SK-N-SH treated with all-trans-retinoic acid at 6 μM for 48 hours (cell line): ENCODE data around the gene FZD1.

ENCODE experiments used
- TF ChIP-seq, protein P1 (sequence below): fragments of 250-450 bp; sonication (Bioruptor Pico); IDR thresholded peaks from 2 replicates; pipeline ENCODE4 v1.8.0; 2020; ENCODE audit warnings: mild to moderate bottlenecking, moderate library complexity, borderline replicate concordance
- TF ChIP-seq, protein P2 (sequence below): fragments of 250-450 bp; sonication (Bioruptor Pico); IDR thresholded peaks from 2 replicates; pipeline ENCODE4 v1.5.1; 2021; ENCODE audit warnings: mild to moderate bottlenecking, moderate library complexity

- TF ChIP-seq, protein P1, sequence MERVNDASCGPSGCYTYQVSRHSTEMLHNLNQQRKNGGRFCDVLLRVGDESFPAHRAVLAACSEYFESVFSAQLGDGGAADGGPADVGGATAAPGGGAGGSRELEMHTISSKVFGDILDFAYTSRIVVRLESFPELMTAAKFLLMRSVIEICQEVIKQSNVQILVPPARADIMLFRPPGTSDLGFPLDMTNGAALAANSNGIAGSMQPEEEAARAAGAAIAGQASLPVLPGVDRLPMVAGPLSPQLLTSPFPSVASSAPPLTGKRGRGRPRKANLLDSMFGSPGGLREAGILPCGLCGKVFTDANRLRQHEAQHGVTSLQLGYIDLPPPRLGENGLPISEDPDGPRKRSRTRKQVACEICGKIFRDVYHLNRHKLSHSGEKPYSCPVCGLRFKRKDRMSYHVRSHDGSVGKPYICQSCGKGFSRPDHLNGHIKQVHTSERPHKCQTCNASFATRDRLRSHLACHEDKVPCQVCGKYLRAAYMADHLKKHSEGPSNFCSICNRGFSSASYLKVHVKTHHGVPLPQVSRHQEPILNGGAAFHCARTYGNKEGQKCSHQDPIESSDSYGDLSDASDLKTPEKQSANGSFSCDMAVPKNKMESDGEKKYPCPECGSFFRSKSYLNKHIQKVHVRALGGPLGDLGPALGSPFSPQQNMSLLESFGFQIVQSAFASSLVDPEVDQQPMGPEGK (CRISPR knock-in tag): no peak
- TF ChIP-seq, protein P2, sequence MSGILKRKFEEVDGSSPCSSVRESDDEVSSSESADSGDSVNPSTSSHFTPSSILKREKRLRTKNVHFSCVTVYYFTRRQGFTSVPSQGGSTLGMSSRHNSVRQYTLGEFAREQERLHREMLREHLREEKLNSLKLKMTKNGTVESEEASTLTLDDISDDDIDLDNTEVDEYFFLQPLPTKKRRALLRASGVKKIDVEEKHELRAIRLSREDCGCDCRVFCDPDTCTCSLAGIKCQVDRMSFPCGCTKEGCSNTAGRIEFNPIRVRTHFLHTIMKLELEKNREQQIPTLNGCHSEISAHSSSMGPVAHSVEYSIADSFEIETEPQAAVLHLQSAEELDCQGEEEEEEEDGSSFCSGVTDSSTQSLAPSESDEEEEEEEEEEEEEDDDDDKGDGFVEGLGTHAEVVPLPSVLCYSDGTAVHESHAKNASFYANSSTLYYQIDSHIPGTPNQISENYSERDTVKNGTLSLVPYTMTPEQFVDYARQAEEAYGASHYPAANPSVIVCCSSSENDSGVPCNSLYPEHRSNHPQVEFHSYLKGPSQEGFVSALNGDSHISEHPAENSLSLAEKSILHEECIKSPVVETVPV (CRISPR knock-in tag): no peak
Observed at GRCh38 chr7:91291902-91292301, 27.7 kb downstream of the FZD1 start.
